HEK293 (cell line): ENCODE results near the gene THOP1.
A peak's percentile ranks its signal among the peaks of the same experiment; 100 is the strongest.

Experiments used
- HOXA7 ChIP-seq: sonication (generic); formaldehyde crosslinking; IDR thresholded peaks from 2 replicates; pipeline ENCODE4 v1.8.1; 2022; ENCODE audit warnings: missing genetic modification reagents, borderline replicate concordance
- HOXD13 ChIP-seq: sonication (generic); formaldehyde crosslinking; IDR thresholded peaks from 2 replicates; pipeline ENCODE4 v1.8.0; 2022; ENCODE audit warnings: missing genetic modification reagents, borderline replicate concordance
- TRIM28 ChIP-seq: IDR thresholded peaks from 2 replicates; pipeline ENCODE4 v1.6.1; 2011; ENCODE audit warnings: low read length, control low read depth, borderline replicate concordance
- YY2 ChIP-seq: fragments of 450-650 bp; formaldehyde crosslinking; IDR thresholded peaks from 2 replicates; pipeline ENCODE4 v1.5.1; 2016; ENCODE audit warnings: missing biosample characterization, missing genetic modification characterization
- ZBTB8A ChIP-seq: fragments of 450-650 bp; formaldehyde crosslinking; IDR thresholded peaks from 2 replicates; pipeline ENCODE4 v1.5.1; 2016; ENCODE audit warnings: missing biosample characterization, missing genetic modification characterization
- ZFHX2 ChIP-seq: fragments of 450-650 bp; formaldehyde crosslinking; conservative IDR thresholded peaks from 2 replicates; pipeline ENCODE4 v1.5.1; 2016; ENCODE audit warnings: missing biosample characterization, missing genetic modification characterization
- ZNF114 ChIP-seq: fragments of 450-650 bp; formaldehyde crosslinking; IDR thresholded peaks from 2 replicates; pipeline ENCODE4 v1.5.0; 2017; ENCODE audit warnings: missing biosample characterization, missing genetic modification characterization
- ZNF157 ChIP-seq: fragments of 450-650 bp; formaldehyde crosslinking; IDR thresholded peaks from 2 replicates; pipeline ENCODE4 v1.5.1; 2016; ENCODE audit warnings: missing biosample characterization, missing genetic modification characterization
- ZNF169 ChIP-seq: fragments of 450-650 bp; formaldehyde crosslinking; IDR thresholded peaks from 2 replicates; pipeline ENCODE4 v1.5.1; 2016; ENCODE audit warnings: missing biosample characterization, missing genetic modification characterization
- ZNF174 ChIP-seq: fragments of 450-650 bp; formaldehyde crosslinking; IDR thresholded peaks from 2 replicates; pipeline ENCODE4 v1.5.0; 2017; ENCODE audit warnings: missing biosample characterization, mild to moderate bottlenecking, missing genetic modification characterization
- ZNF211 ChIP-seq: fragments of 450-650 bp; formaldehyde crosslinking; IDR thresholded peaks from 2 replicates; pipeline ENCODE4 v1.5.1; 2016; ENCODE audit warnings: low read depth, missing biosample characterization, missing genetic modification characterization
- ZNF23 ChIP-seq: fragments of 450-650 bp; formaldehyde crosslinking; IDR thresholded peaks from 2 replicates; pipeline ENCODE4 v1.5.1; 2016; ENCODE audit warnings: missing biosample characterization, missing genetic modification characterization, borderline replicate concordance
- ZNF324 ChIP-seq: fragments of 450-650 bp; formaldehyde crosslinking; IDR thresholded peaks from 2 replicates; pipeline ENCODE4 v1.5.1; 2016; ENCODE audit warnings: missing biosample characterization, missing genetic modification characterization
- ZNF391 ChIP-seq: fragments of 450-650 bp; formaldehyde crosslinking; IDR thresholded peaks from 2 replicates; pipeline ENCODE4 v1.5.1; 2016; ENCODE audit warnings: low read depth, missing biosample characterization, missing genetic modification characterization, borderline replicate concordance
- ZNF530 ChIP-seq: fragments of 450-650 bp; formaldehyde crosslinking; IDR thresholded peaks from 2 replicates; pipeline ENCODE4 v1.5.1; 2016; ENCODE audit warnings: low read depth, missing biosample characterization, missing genetic modification characterization
- ZNF561 ChIP-seq: fragments of 450-650 bp; IDR thresholded peaks from 2 replicates; pipeline ENCODE4 v1.5.1; 2018; ENCODE audit warnings: missing biosample characterization, missing genetic modification characterization, borderline replicate concordance
- ZNF610 ChIP-seq: fragments of 450-650 bp; formaldehyde crosslinking; IDR thresholded peaks from 2 replicates; pipeline ENCODE4 v1.5.1; 2016; ENCODE audit warnings: missing biosample characterization, missing genetic modification characterization, borderline replicate concordance
- ZNF629 ChIP-seq: fragments of 450-650 bp; formaldehyde crosslinking; IDR thresholded peaks from 2 replicates; pipeline ENCODE4 v1.5.1; 2017; ENCODE audit warnings: missing biosample characterization, missing genetic modification characterization
- ZNF658 ChIP-seq: fragments of 450-650 bp; formaldehyde crosslinking; IDR thresholded peaks from 2 replicates; pipeline ENCODE4; 2016; ENCODE audit warnings: missing biosample characterization, missing genetic modification characterization
- ZNF677 ChIP-seq: fragments of 450-650 bp; IDR thresholded peaks from 2 replicates; pipeline ENCODE4 v1.5.0; 2018; ENCODE audit warnings: missing biosample characterization, mild to moderate bottlenecking, missing genetic modification characterization, moderate library complexity
- ZNF785 ChIP-seq: fragments of 450-650 bp; formaldehyde crosslinking; IDR thresholded peaks from 2 replicates; pipeline ENCODE4 v1.5.1; 2016; ENCODE audit warnings: missing biosample characterization, missing genetic modification characterization
- ZNF830 ChIP-seq: fragments of 450-650 bp; IDR thresholded peaks from 2 replicates; pipeline ENCODE4 v1.5.0; 2018; ENCODE audit warnings: missing biosample characterization, missing genetic modification characterization, low read depth, mild to moderate bottlenecking, moderate library complexity
- ZSCAN30 ChIP-seq: fragments of 450-650 bp; IDR thresholded peaks from 2 replicates; pipeline ENCODE4 v1.5.1; 2018; ENCODE audit warnings: missing biosample characterization, mild to moderate bottlenecking, missing genetic modification characterization, moderate library complexity
- TF ChIP-seq, protein P1 (sequence below): fragments of 450-650 bp; formaldehyde crosslinking; IDR thresholded peaks from 2 replicates; pipeline ENCODE4 v1.5.1; 2016; ENCODE audit warnings: missing biosample characterization, missing genetic modification characterization, borderline replicate concordance
- TF ChIP-seq, protein P2 (sequence below): fragments of 450-650 bp; formaldehyde crosslinking; IDR thresholded peaks from 2 replicates; pipeline ENCODE4 v1.5.1; 2016; ENCODE audit warnings: missing biosample characterization, missing genetic modification characterization
- TF ChIP-seq, protein P3 (sequence below): fragments of 450-650 bp; formaldehyde crosslinking; IDR thresholded peaks from 2 replicates; pipeline ENCODE4 v1.5.1; 2016; ENCODE audit warnings: missing biosample characterization, missing genetic modification characterization
- TF ChIP-seq, protein P4 (sequence below): fragments of 450-650 bp; formaldehyde crosslinking; IDR thresholded peaks from 2 replicates; pipeline ENCODE4 v1.5.1; 2016; ENCODE audit warnings: missing biosample characterization, missing genetic modification characterization
- TF ChIP-seq, protein P5 (sequence below): fragments of 450-650 bp; formaldehyde crosslinking; IDR thresholded peaks from 2 replicates; pipeline ENCODE4 v1.5.1; 2016; ENCODE audit warnings: missing biosample characterization, missing genetic modification characterization

Gene THOP1

DNA sequence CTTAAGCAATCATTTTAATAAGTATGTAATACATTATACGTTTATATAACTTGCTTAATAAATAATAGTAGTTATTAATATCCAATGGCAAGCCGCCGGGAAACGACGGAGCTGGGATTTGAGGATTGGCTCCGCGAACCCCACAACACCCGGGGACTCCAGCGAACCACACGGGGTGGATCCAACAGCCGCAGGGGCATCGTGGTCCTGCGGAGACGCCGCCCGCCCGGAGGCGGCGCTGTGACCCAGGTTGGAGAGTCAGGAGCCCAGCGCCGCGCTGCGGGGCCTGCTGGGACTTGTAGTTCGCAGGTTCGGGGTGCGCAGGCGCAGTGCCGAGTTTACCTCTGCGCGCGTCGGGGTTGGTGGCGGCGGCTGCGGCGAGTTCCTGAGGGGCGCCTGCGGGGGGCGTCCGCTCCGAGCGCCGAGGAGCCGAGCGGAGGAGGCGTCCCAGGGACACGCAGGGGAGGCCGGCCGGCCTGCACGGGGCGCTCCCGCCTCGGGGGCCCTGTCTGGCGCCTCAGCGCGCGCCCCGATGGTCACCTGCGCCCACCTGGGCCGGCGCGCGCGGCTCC, 34.3 kb downstream of the THOP1 start, which contains the start of gene ZNF554 (continued):
- TF ChIP-seq, protein P1, sequence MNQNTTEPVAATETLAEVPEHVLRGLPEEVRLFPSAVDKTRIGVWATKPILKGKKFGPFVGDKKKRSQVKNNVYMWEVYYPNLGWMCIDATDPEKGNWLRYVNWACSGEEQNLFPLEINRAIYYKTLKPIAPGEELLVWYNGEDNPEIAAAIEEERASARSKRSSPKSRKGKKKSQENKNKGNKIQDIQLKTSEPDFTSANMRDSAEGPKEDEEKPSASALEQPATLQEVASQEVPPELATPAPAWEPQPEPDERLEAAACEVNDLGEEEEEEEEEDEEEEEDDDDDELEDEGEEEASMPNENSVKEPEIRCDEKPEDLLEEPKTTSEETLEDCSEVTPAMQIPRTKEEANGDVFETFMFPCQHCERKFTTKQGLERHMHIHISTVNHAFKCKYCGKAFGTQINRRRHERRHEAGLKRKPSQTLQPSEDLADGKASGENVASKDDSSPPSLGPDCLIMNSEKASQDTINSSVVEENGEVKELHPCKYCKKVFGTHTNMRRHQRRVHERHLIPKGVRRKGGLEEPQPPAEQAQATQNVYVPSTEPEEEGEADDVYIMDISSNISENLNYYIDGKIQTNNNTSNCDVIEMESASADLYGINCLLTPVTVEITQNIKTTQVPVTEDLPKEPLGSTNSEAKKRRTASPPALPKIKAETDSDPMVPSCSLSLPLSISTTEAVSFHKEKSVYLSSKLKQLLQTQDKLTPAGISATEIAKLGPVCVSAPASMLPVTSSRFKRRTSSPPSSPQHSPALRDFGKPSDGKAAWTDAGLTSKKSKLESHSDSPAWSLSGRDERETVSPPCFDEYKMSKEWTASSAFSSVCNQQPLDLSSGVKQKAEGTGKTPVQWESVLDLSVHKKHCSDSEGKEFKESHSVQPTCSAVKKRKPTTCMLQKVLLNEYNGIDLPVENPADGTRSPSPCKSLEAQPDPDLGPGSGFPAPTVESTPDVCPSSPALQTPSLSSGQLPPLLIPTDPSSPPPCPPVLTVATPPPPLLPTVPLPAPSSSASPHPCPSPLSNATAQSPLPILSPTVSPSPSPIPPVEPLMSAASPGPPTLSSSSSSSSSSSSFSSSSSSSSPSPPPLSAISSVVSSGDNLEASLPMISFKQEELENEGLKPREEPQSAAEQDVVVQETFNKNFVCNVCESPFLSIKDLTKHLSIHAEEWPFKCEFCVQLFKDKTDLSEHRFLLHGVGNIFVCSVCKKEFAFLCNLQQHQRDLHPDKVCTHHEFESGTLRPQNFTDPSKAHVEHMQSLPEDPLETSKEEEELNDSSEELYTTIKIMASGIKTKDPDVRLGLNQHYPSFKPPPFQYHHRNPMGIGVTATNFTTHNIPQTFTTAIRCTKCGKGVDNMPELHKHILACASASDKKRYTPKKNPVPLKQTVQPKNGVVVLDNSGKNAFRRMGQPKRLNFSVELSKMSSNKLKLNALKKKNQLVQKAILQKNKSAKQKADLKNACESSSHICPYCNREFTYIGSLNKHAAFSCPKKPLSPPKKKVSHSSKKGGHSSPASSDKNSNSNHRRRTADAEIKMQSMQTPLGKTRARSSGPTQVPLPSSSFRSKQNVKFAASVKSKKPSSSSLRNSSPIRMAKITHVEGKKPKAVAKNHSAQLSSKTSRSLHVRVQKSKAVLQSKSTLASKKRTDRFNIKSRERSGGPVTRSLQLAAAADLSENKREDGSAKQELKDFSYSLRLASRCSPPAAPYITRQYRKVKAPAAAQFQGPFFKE (tag by site-specific recombination), result no peak
- TF ChIP-seq ZNF785 (tag by site-specific recombination) (no peak), ZNF114 (tag by site-specific recombination) (no peak), YY2 (peak; percentile 81), ZNF658 (tag by site-specific recombination) (no peak), ZNF629 (tag by site-specific recombination) (peak; percentile 51; the same call in 1 of the 2 replicates), ZNF610 (tag by site-specific recombination) (peak; percentile 41; the same call in 1 of the 2 replicates), ZBTB8A (tag by site-specific recombination) (peak; percentile 56; the same call in 1 of the 2 replicates), TRIM28 (no peak), HOXD13 (CRISPR knock-in tag) (no peak), ZNF830 (no peak), ZNF157 (tag by site-specific recombination) (no peak), ZNF530 (tag by site-specific recombination) (no peak), ZSCAN30 (tag by site-specific recombination) (peak; percentile 80; the same call in 1 of the 2 replicates), ZNF561 (tag by site-specific recombination) (peak; percentile 84), ZNF211 (tag by site-specific recombination) (no peak), ZNF677 (tag by site-specific recombination) (no peak), HOXA7 (no peak), ZNF324 (tag by site-specific recombination) (peak; percentile 78), ZNF169 (tag by site-specific recombination) (0 out of 2 replicates have a peak, but pooled peaks have one; percentile 30), ZNF391 (tag by site-specific recombination) (no peak; the same call in 1 of the 2 replicates), ZFHX2 (no peak), ZNF174 (no peak), ZNF23 (tag by site-specific recombination) (no peak)
- TF ChIP-seq, protein P2, sequence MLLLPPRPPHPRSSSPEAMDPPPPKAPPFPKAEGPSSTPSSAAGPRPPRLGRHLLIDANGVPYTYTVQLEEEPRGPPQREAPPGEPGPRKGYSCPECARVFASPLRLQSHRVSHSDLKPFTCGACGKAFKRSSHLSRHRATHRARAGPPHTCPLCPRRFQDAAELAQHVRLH, result peak; percentile 47; the same call in 1 of the 2 replicates
- TF ChIP-seq, protein P3, sequence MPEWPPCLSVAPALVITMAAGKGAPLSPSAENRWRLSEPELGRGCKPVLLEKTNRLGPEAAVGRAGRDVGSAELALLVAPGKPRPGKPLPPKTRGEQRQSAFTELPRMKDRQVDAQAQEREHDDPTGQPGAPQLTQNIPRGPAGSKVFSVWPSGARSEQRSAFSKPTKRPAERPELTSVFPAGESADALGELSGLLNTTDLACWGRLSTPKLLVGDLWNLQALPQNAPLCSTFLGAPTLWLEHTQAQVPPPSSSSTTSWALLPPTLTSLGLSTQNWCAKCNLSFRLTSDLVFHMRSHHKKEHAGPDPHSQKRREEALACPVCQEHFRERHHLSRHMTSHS (tag by site-specific recombination), result no peak
- TF ChIP-seq, protein P4, sequence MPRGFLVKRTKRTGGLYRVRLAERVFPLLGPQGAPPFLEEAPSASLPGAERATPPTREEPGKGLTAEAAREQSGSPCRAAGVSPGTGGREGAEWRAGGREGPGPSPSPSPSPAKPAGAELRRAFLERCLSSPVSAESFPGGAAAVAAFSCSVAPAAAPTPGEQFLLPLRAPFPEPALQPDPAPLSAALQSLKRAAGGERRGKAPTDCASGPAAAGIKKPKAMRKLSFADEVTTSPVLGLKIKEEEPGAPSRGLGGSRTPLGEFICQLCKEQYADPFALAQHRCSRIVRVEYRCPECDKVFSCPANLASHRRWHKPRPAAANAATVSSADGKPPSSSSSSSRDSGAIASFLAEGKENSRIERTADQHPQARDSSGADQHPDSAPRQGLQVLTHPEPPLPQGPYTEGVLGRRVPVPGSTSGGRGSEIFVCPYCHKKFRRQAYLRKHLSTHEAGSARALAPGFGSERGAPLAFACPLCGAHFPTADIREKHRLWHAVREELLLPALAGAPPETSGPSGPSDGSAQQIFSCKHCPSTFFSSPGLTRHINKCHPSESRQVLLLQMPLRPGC (tag by site-specific recombination), result 0 out of 2 replicates have a peak, but pooled peaks have one; percentile 50
- TF ChIP-seq, protein P5, sequence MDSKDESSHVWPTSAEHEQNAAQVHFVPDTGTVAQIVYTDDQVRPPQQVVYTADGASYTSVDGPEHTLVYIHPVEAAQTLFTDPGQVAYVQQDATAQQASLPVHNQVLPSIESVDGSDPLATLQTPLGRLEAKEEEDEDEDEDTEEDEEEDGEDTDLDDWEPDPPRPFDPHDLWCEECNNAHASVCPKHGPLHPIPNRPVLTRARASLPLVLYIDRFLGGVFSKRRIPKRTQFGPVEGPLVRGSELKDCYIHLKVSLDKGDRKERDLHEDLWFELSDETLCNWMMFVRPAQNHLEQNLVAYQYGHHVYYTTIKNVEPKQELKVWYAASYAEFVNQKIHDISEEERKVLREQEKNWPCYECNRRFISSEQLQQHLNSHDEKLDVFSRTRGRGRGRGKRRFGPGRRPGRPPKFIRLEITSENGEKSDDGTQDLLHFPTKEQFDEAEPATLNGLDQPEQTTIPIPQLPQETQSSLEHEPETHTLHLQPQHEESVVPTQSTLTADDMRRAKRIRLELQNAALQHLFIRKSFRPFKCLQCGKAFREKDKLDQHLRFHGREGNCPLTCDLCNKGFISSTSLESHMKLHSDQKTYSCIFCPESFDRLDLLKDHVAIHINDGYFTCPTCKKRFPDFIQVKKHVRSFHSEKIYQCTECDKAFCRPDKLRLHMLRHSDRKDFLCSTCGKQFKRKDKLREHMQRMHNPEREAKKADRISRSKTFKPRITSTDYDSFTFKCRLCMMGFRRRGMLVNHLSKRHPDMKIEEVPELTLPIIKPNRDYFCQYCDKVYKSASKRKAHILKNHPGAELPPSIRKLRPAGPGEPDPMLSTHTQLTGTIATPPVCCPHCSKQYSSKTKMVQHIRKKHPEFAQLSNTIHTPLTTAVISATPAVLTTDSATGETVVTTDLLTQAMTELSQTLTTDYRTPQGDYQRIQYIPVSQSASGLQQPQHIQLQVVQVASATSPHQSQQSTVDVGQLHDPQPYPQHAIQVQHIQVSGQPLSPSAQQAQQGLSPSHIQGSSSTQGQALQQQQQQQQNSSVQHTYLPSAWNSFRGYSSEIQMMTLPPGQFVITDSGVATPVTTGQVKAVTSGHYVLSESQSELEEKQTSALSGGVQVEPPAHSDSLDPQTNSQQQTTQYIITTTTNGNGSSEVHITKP (tag by site-specific recombination), result peak; percentile 74
